DLD1 (cell line): ENCODE results near the gene HRH2.
"Not testable (repeated sequence)": the region's sequence is repeated elsewhere in the genome, so short reads cannot be mapped to it uniquely, and the experiment has no call there.

Experiments
- in situ Hi-C: cut with HindIII; loops from 2 replicates; pipeline ENCODE4 v1.10.0; 2017; ENCODE audit warnings: low sequenced_read_pairs

HRH2 gene

DNA sequence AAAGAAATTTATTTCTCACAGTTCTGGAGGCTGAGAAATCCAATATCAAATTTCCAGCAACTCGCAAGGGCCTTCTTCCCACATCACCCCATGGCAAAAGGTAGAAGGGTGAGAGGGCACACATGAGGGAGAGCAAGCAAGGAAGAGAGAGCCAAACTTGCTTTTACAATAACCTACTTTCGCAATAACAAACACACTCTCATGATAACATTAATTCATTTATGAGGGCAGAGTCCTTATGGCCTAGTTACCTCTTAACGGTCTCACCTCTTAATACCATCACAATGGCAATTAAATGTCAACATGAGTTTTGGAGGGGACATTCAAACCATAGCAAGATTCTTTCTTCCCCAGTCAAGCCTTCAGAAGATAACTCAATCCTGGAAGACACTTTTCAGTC is 11.6 kb upstream of the HRH2 start:
- in situ Hi-C loops: no loop called here

DNA sequence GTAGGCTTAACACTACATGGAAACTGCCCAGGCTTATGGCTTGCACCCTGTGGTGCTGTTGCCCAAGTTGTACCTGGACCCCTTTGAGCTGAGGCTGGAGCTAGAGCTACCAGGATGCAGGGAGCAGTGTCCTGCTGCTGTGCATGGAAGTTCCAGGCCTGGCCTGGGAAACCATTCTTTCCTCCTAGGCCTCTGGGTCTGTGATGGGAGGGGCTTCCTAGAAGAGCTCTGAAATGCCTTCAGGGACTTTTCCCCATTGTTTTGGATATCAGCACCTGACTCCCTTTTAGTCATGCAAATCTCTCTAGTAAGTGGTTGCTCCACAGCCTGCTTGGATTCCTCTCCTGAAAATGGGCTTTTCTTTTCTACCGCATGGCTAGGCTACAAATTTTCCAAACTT is 7.9 kb upstream of the HRH2 start:
- in situ Hi-C loops: no loop called here

DNA sequence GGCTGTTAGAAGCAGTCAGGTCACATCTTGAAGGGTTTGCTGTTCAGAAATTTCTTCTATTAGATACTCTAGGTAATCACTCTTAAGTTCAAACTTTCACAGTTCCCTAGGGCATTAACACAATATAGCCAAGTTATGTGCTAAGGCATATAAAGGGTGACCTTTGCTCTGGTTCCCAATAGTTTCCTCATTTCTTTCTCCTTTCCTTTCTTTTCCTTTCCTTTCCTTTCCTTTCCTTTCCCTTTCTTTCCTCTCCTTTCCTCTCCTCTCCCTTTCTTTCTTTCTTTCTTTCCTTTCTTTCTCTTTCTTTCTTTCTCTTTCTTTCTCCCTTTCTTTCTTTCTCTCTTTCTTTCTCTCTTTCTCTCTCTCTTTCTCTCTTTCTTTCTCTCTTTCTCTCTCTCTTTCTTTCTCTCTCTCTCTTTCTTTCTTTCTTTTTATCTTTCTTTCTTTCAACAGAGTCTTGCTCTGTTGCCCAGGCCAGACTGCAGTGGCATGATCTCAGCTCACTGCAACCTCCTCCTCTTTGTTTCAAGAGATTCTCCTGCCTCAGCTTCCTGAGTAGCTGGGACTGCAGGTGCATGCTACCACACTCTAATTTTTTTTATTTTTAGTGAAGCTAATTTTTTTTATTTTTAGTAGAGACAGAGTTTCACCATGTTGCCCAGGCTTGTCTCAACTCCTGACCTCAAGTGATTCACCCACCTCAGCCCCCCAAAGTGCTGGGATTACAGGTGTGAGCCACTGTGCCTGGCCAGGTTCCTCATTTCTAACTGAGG is 7.3 kb upstream of the HRH2 start:
- in situ Hi-C loops: not testable (repeated sequence)

DNA sequence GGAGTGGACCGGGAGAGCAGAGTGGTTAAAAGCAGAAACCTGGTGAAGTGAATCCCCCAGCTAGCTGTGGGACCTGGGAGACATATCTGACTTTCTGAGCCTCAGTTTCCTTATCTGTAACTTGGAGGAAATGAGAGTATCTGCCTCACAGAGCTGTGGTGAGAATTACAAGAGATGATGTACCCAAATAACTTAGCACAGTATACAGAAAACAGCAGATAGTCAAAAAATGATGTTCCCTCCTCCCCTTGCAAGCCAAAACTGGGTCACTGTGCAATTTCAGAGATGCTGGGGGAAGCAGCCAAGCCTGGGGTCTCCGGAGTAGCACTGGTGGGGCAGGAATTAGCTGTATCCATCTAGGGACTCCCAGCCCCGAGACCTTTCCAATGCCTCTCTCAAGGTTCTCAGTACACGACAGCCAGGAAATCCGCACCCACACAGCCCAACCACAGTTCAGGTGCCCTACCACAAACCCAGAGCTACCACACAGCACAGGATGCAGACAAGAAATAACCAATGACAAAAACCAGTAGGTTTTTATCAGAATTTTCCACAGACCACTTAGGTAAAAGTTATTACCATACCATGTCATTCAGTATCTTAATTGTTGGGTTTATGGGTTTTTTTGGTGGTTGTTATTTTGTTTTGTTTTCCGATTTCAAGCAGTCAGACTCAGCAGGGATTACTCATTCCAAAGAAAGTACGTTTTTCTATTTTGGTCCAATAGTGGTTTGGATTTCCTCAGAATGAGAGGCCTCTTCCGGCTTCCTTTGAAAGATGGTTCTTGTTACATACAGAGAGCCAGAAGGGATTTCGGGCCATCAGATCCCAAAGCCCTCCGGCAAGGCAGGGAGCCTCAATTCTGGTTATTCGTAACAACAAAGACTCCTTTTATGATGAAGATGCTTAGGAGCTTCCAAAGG is 4.9 kb upstream of the HRH2 start:
- in situ Hi-C loops: no loop called here

DNA sequence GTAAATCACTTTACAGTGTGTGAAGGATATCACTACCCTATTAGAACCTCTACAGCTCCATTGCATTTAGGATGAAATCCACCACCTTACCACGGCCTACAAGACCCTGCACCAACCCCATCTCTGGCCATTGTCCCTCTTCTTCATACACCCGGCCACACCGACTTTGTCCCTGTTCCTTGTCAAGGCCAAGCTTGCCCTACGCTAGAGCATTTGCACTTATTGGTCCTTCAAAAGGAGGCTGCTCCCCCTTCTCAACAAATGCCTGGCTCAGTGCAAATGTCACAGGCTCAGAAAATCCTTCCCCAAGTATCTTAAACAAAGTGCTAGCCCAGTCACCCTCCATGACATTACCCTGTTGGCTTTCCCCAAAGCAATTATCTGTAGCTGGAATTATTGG is 4.1 kb upstream of the HRH2 start:
- in situ Hi-C loops: no loop called here

DNA sequence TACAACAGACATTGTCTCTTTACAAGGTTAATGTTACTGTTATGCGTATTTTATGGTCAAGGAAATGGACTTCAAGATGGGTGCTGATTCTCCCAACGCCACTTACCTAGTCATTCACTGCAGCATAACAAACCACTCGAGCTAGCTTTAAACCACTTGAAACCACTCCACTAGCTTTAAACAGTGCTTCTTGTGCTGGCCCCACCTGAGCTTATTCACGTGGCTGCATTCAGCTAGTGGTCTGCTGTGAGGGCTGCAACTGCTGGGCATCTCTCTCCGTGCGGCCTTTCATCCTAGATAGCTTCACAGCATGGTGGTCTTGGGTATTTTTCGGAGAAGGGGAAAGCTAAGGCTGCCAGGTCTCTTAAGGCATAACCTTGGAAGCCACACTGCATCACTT is 3.5 kb upstream of the HRH2 start:
- in situ Hi-C loops: no loop called here

DNA sequence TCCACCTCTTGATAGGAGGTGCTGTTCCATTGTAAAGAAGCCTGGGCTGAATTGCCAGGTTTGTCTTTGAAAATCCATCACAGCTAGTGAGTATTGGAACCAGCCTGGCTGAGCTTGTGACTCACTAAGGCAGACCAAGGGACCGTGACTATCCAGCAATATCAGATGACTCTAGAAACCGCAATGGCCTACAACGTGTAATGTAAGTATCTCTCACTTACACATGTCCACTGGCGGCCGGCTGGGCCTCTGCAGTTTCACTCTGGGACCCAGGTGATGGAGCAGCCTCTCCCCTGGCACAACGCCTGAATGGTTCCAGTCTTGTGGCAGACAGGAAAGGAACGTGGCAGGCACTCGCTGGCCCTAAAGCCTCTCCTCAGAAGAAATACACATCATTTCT is 3.1 kb upstream of the HRH2 start:
- in situ Hi-C loops: no loop called here

DNA sequence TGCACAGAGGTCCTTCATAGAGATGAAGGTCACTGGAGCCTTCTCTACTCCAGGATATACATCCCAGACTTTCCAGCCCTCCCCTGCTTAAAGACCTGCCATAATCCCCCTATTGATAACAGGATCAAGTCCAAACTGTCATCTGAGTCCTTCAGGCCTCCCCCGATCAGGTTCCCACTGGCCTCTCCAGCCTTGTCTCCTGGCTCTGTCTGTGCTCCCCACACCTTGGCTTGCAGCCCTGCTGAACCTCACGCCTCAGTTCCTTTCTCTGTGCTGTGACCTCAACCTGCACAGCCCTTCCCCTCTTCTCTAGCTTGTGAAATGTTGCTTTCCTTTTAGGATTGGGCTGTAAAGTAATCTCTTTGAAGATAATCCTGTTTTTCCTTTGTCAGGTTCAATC is 2.5 kb upstream of the HRH2 start:
- in situ Hi-C loops: no loop called here

DNA sequence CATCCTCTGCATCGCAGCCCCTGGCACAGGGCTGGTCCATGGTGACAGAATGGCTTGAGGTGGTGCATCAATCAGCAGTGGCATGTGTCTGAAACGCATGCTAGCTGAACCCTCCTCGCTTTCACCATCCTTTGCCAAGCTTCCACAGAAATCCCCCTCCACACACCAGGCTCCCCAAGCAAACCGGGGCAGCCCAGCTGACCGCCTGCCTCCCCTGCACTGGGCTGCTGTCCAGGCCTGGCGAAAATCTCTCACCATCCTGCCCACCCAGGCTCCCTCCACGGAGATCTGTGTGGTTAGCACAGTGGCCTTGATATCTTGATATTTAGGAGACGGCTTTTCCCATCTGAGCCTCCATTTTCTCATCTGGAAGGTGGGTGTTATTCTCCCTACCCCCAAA is 905 bp upstream of the HRH2 start:
- in situ Hi-C loops: no loop called here

DNA sequence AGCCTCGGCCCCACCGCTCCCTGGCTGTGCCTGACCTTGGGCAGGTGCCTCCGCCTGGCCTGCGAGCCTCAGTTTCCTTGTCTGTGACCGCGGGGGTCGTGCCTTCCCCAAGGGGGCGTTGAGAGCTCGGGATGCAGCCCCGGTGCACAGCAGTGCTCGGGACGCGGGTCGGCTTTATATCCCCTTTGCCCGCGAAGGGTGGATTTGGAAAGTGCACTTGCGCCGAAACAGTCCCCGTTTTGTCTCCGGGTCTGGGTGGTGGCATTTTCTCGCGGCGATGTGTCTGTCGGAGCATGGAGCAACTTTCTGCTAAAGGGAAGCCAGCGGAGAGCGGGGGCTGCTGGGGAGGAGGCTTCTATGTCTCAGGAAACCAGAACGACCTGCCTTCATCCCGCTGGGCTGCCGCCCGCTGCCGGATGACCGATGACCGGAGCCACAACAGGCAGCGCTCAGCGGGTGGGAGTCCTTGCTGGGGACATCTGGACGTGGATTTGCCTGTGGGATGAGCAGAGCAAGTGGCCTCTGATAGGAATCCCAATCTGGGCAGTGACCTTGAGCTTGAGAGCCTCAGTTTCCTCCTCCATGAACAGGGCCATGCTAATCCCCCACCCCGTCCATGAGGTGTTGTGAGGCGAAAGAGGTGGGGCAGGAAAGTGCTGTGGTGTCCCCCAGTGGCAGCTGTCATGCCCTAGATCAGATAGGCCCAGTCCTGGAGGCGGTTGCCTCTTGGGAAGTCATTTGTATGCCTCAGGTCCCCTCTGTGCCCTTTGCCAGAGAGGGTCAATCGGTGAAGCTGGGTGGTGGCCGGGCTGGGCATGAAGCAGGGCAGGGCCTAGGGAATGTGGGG is 651 bp downstream of the HRH2 start:
- in situ Hi-C loops: no loop called here

DNA sequence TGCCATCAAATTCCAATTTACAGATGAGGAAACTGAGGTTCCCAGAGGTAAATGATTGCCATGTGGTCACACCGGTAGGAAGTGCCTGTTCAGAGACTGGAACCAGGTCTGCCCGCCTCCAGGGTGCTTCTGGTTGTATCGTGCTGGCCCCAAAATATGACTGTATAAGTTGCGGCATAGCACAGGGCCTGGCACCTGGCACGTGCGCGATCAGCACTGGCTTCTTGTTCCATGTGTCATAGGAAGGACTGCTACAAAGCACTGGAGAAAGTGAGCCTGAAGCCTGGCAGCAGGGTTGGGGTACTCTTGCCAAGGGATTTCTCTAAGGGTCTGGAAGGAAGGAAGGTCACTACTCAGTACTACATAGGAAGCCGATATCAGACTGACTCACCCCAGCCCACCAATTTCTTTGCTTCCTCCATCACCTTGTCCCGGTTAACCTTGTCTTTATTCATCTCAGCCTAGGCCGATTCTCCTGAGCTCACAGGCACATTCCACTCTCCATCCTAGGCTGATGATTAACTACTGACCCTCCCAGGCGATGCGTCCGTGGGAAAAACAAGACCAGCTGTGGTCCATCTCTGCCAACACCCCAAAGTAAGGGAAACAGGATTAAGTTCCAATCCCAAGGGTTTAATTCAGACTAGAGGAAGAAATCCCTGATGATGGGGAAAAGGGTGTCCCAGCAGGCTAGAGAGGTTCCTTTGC is 1.8 kb downstream of the HRH2 start:
- in situ Hi-C loops: no loop called here

DNA sequence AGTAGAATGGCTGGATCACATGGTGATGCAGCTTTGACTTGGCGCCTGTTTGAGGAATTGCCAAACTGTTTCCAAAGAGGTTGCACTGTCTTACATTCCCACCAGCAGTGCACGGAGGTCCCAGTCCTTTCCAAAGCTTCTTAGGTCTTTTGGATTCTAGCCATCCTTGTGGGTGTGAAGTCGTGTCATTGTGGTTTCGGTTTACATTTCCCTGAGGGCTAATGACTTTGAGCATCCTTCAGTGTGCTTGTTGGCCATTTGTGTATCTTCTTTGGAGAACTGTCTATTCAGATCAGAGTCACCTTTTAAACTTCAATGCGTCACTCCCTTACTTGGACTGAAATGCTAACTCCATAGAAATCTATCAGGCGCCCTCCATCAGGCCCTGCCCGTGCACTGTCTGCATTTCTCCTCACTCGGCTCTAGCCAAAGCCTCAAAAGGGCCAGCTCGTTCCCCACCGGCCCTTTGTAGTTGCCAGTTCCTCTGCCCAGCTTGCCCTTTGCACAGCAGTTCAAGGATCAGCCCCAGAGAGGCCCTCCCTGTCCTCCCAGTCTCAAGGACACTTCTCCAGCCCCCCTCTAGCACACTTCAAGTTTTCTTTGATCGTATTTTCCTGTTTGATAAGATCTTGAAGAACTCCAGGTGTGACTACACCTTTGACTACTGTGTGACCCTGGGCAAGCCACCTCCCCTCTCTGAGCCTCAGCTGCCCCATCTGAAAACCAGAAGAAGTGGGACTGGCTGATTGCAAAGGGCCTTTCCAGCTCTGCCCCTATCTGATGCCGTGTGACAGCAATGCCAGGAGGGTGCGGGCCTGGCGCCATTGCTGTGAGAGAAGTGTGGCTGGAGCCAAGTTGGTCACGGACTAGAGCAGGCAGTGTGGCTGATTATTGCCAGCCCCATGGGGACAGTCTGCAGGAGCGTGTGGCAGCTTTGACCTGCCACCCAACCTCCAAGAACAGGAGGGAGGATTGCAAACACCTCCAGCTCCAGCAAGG is 5.6 kb downstream of the HRH2 start:
- in situ Hi-C loops: no loop called here

DNA sequence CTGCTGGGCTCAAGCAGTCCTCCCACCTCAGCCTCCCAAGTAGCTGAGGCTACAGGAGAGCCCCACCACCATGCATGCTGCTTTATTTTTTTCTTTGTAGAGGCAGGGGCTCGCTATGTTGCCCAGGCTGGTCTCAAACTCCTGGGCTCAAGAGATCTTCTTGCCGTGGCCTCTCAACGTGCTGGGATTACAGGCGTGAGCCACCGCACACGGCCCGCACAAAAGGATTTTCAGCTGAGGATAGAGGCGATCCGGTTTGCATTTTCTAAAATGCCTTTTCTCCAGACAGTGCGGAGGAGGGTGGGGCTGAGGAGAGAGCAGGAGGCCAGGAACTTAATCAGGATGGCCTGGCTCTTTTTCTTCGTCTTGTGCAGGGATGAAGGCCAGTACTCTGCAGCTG is 6.9 kb downstream of the HRH2 start:
- in situ Hi-C loops: no loop called here

DNA sequence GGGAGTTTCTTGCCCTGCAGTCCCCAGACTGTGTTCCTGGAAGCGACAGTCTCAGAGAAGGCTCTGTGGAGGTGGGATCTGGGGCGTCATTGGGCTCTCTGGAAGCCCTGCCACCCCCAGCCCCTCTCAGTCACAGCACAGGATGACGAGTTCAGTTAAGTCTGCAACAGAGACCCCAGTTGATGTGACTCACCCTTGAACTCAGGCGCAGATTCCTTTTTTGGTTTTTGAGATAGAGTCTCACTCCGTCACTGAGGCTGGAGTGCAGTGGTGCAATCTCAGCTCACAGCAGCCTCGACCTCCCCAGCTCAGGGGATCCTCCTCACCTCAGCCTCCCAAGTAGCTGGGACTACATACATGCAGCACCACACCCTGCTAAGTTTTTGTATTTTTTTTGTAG is 8.3 kb downstream of the HRH2 start:
- in situ Hi-C loops: no loop called here

DNA sequence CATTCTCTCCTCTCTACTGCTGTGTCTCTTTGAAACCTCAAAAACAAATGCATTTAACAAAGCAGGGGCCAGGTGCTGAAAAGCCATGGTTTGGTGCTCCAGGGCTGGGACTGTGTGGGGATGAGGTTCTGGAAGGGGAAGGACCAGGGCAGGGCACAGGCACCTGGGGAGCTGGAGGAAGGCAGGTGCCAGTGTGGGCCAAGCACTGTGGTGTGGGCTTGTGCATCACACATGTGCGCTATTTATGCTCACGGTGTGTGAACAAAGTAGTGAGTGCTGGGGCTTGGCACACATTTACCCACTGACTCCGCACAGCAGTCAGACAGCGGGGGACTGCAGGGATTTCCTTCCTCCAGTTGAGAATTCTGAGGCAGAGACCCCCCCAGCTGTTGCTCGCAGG is 10.1 kb downstream of the HRH2 start:
- in situ Hi-C loops: no loop called here

DNA sequence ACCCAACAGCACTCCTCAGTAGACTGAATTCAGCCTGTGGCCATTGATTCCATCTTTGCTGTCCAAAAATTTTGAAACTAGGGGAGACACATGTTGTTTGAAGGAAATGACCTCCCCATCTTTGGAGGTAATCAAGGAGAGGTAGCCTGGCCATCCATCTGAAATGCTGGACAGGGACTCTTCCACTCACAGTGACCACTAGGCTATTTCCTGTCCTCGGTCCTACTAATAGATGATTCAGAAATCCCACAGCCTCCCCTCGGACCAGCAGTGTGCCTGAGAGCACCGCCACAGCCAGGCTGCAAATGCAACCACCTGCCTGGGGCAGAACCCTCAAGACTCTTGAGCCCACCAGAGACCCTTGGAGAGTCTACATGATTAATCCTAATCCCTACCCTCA is 12.5 kb downstream of the HRH2 start:
- in situ Hi-C loops: no loop called here

DNA sequence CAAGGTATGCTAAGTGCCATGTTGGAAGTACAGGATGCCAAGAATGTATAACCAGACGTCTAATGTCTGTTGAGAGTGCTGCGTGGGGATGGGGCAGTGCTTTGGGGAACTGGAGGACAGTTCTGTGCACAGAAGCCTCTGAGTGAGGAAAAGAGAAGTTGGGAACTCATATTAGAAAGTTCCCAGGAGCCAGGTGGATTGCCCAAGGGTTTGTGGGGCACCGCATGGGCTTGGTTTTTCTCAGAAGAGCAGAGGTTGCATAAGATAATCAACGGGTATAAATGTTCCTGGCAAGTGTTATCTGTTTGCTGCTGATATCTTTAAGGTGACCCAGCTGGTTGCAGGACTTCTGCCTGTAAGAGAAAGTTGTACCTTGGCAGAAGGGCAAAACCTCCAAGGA is 13.1 kb downstream of the HRH2 start:
- in situ Hi-C loops: no loop called here

DNA sequence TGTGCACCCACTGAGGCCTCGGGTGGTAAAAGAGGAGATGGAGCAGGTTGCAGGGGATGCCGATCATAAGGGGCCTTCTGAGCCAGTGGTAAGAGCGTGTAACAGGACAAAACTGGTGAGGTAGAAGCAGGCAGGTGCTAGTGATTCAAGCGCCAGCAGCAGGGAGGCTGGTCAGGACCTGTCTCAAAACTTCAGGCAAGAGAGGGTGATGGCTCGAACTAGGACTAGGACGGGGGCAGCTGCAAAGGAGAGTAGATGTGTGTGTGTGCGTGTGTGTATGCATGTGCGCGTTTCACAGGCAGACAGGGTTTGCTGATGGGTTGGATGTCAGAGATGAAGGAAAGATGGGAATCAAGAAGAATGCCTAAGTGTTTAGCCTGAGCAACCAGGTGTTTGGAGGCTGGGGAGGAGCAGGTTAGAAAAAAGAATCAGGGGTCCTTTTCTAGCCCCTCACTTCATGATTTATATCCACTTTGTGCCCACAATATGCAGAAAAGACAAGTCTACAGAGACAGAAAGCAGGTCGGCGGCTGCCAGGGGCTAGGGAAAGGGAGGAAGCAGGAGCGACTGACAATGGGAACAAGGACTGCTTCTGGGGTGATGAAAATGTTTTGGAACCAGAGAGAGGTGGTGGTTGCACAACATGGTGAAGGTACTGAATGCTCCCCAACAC is 15.2 kb downstream of the HRH2 start:
- in situ Hi-C loops: no loop called here

DNA sequence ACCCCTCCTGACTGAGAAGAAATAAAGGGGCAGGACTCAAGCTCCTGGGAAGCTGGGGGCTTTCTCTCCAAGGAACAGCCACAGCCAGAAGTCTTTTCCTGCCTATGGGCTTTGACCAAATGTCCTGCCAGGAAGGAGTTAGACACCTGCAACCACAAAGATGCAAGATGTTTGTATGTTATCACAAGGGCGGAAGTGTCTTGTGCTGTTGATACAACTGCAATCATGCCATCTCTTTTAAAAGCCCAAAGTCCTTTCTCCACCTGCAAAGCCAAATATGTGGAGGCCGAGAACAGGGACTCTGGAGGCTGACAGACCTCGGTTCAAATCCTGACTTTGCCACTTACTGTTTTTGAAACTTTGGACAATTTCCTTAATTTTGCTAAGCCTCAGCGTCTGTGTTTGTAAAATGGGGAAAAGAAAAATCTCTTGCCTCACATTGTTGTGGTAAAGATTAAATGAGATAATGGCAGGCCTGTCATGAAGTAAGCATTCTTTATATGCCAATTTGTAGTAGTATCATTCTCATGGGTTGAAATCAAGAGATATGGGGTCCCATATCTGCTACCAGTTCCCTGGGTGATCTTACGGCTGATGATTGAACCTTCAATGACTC is 17.0 kb downstream of the HRH2 start:
- in situ Hi-C loops: no loop called here
